Spleen (tissue), 11 donors: ENCODE measurements around the gene AK8. TPM values are rescaled to one million over a fixed set of nuclear protein-coding genes. Genes with fewer than 3 reads are reported as not detected.

Source experiments
- DNase-seq: peaks from one replicate; pipeline ENCODE4 v3.0.0-alpha.2; 2020
- H3K27ac ChIP-seq, 8 donors: fragments of 200-600 bp; sonication (generic) in 7 of 8; 1 replicate in 4 of 8; 2 replicates in 4 of 8; pipeline versions ENCODE4 v1.5.0 to v1.8.0; 2016 to 2021; ENCODE audit warnings: inconsistent platforms in 4 of 8, mild to moderate bottlenecking in 4 of 8, moderate library complexity in 1 of 8
- H3K27me3 ChIP-seq, 7 donors: fragments of 200-600 bp; sonication (generic) in 6 of 7; replicated peaks in 1 of 7; 1 replicate in 4 of 7; 2 replicates in 3 of 7; pipeline versions ENCODE4 v1.5.0 to v1.8.0; 2016 to 2021; ENCODE audit warnings: inconsistent platforms in 3 of 7, mild to moderate bottlenecking in 1 of 7
- H3K36me3 ChIP-seq, 6 donors: fragments of 200-600 bp; sonication (generic) in 5 of 6; 1 replicate in 4 of 6; 2 replicates in 2 of 6; pipeline versions ENCODE4 v1.5.0 to v1.8.0; 2016 to 2021; ENCODE audit warnings: inconsistent platforms in 2 of 6
- H3K4me1 ChIP-seq, 6 donors: fragments of 200-600 bp; sonication (generic) in 5 of 6; 1 replicate in 3 of 6; 2 replicates in 3 of 6; pipeline versions ENCODE4 v1.5.0 to v1.8.0; 2016 to 2021; ENCODE audit warnings: inconsistent platforms in 3 of 6
- H3K4me3 ChIP-seq, 8 donors: fragments of 200-600 bp; sonication (generic) in 7 of 8; 1 replicate in 4 of 8; 2 replicates in 4 of 8; pipeline versions ENCODE4 v1.5.0 to v1.8.0; 2016 to 2021; ENCODE audit warnings: inconsistent platforms in 4 of 8, mild to moderate bottlenecking in 4 of 8, moderate library complexity in 2 of 8
- H3K9me3 ChIP-seq, 8 donors: fragments of 200-600 bp; sonication (generic) in 7 of 8; 1 replicate in 4 of 8; 2 replicates in 4 of 8; pipeline versions ENCODE4 v1.5.0 to v1.8.0; 2016 to 2021; ENCODE audit warnings: inconsistent platforms in 4 of 8
- CTCF ChIP-seq, 11 experiments: fragments of 200-600 bp in 7 of 11; fragments of 450-650 bp in 4 of 11; sonication (generic) in 4 of 11; IDR thresholded peaks in 8 of 11; conservative IDR thresholded peaks in 3 of 11; 1 replicate in 7 of 11; 2 replicates in 4 of 11; pipeline versions ENCODE4 v1.4.0 to v1.8.0; 2016 to 2021; ENCODE audit warnings: antibody characterized with exemption in 11 of 11, inconsistent platforms in 4 of 11, mild to moderate bottlenecking in 1 of 11
- POLR2A ChIP-seq, 3 donors: fragments of 450-650 bp; IDR thresholded peaks; one replicate each; pipeline ENCODE4 v1.5.1; 2017; ENCODE audit warnings: antibody characterized with exemption in 3 of 3, mild to moderate bottlenecking in 1 of 3
- POLR2AphosphoS5 ChIP-seq, 3 donors: sonication (generic); formaldehyde crosslinking; IDR thresholded peaks; one replicate each; pipeline ENCODE4 v1.5.1; 2017; ENCODE audit warnings: antibody characterized with exemption in 3 of 3
- WGBS, 5 donors: extraction: QIAGEN DNeasy Blood & Tissue Kit in 3 of 5; methylation state at CpG; one replicate each; pipeline versions ENCODE4 v1.1.5 to v1.1.7; 2013 to 2018; 5-methylcytosine and 5-hydroxymethylcytosine counted together
- intact Hi-C: fragments of 100-400 bp; cut with DNase I; formaldehyde crosslinking; loops from one replicate; pipeline ENCODE4 v1.15.0; 2023; ENCODE audit warnings: low total_unique reads
- polyA plus RNA-seq, 3 donors: library from polyadenylated mRNA; stranded (reverse); fragments of 200-250 nt; gene quantifications; one replicate each; pipeline ENCODE4 v1.2.1, GENCODE V29; 2013
- total RNA-seq, 7 donors: library from RNA; depleted of rRNA in 3 of 7; stranded (reverse); fragments of >200 nt in 3 of 7; fragmentation: NEBNext Ultra II Directional in 4 of 7; extraction: Animal tissue kit (Norgen Biotek cat#: 25700) in 4 of 7; gene quantifications; one replicate each; pipeline versions ENCODE4 v1.1.0 to v1.2.1, GENCODE V29; 2016 to 2021
- donor health status: healthy with polysubstance abuse.
- donor health status: DM: no; HTN: no; CAD: no; lungs with moderate emphysema.
- donor health status: DM: no; HTN: no; CAD: no.
- donor health status: Bipolar disorder and iron deficiency.
- donor health status: healthy.
- donor health status: DM: no; HTN: no; CAD: no.
- donor health status: DM: yes; HTN: yes; CAD: no.

AK8 gene
- total and polyA plus RNA-seq, 10 donors = 0.22 to 1.8 (median 0.93) TPM

- Histone ChIP-seq H3K9me3 (no peaks in the 10 kb centered on the region), H3K4me1 (no peaks in the 10 kb centered on the region), H3K27me3 (no peaks in the 10 kb centered on the region), H3K27ac (no peak overlapping the region), H3K4me3 (no peak overlapping the region), H3K36me3 (no peaks in the 10 kb centered on the region)
- intact Hi-C loops = no loop called here
- DNase-seq = no peak
- WGBS, 5 donors = 86 to 97% (median 88%) methylated on average over 4 to 7 of the region's 7 CpGs
- TF ChIP-seq POLR2AphosphoS5 (IDR thresholded peaks at IDR 0.05) (no peak), POLR2A (IDR thresholded peaks at IDR 0.05) (no peak), CTCF (IDR thresholded peaks at IDR 0.05 in 8 of 11, conservative IDR thresholded peaks at IDR 0.05 in 3 of 11) (no peak)
Measured at GRCh38 chr9:132753593-132753880, 124.5 kb downstream of the AK8 start.

- 73 to 83% (median 79%) methylated on average over 10 of the region's 10 CpGs for WGBS, 5 donors
- no peak overlapping the region for H3K27ac ChIP-seq
- H3K36me3 ChIP-seq = no peaks in the 10 kb centered on the region
- no peak for DNase-seq
- no peak overlapping the region for H3K4me3 ChIP-seq
- no peaks in the 10 kb centered on the region for H3K9me3 ChIP-seq
- no peaks in the 10 kb centered on the region for H3K27me3 ChIP-seq
- TF ChIP-seq CTCF (IDR thresholded peaks at IDR 0.05 in 8 of 11, conservative IDR thresholded peaks at IDR 0.05 in 3 of 11) (no peak), POLR2A (IDR thresholded peaks at IDR 0.05) (no peak), POLR2AphosphoS5 (IDR thresholded peaks at IDR 0.05) (no peak)
- intact Hi-C loops = no loop called here
- H3K4me1 ChIP-seq = no peaks in the 10 kb centered on the region
Measured at GRCh38 chr9:132752877-132753592, 125.0 kb downstream of the AK8 start.

GRCh38 chr9:132750668-132751067 lies 127.4 kb downstream of the AK8 start:
- 80 to 93% (median 84%) methylated on average over 9 of the region's 9 CpGs for WGBS, 5 donors
- peaks cover 0 to 7% (median 1%) of the 10 kb centered on the region in 7 donors for H3K27me3 ChIP-seq
- H3K27ac ChIP-seq = no peak overlapping the region
- H3K9me3 ChIP-seq = no peaks in the 10 kb centered on the region
- no peaks in the 10 kb centered on the region for H3K36me3 ChIP-seq
- H3K4me1 ChIP-seq = no peaks in the 10 kb centered on the region
- H3K4me3 ChIP-seq = no peak overlapping the region
- TF ChIP-seq POLR2A (IDR thresholded peaks at IDR 0.05) = no peak
- no peak for TF ChIP-seq POLR2AphosphoS5 (IDR thresholded peaks at IDR 0.05)
- TF ChIP-seq CTCF (IDR thresholded peaks at IDR 0.05 in 8 of 11, conservative IDR thresholded peaks at IDR 0.05 in 3 of 11) = no peak
- intact Hi-C loops = no loop called here
- DNase-seq = no peak

- Histone ChIP-seq H3K27ac (no peak overlapping the region), H3K27me3 (peaks cover 0 to 21% (median 10%) of the 10 kb centered on the region in 7 donors), H3K4me1 (peaks cover 0 to 5% (median 0%) of the 10 kb centered on the region in 6 donors), H3K36me3 (no peaks in the 10 kb centered on the region), H3K9me3 (no peaks in the 10 kb centered on the region), H3K4me3 (no peak overlapping the region)
- intact Hi-C loops = no loop called here
- TF ChIP-seq POLR2A (IDR thresholded peaks at IDR 0.05) (no peak), CTCF (IDR thresholded peaks at IDR 0.05 in 8 of 11, conservative IDR thresholded peaks at IDR 0.05 in 3 of 11) (no peak), POLR2AphosphoS5 (IDR thresholded peaks at IDR 0.05) (no peak)
- WGBS, 5 donors = 80 to 92% (median 91%) methylated on average over 7 to 13 of the region's 13 CpGs
- DNase-seq = peak; percentile 37
Measured at GRCh38 chr9:132749306-132749705, 128.8 kb downstream of the AK8 start.
